HG03558 (cell line): ENCODE measurements around the gene RPTOR.

Experiments
- ATAC-seq: cut with Tn5 transposase; IDR thresholded peaks from one replicate; pipeline ENCODE4 v1.9.1; 2021; ENCODE audit warnings: moderate number of reproducible peaks; ENCODE audit not compliant: unreplicated experiment; ENCODE audit errors: extremely low read depth

Gene RPTOR

GRCh38 chr17:80971704-80972304 lies 427.2 kb downstream of the RPTOR start:
- no peak for ATAC-seq

GRCh38 chr17:80976701-80977100 lies 432.1 kb downstream of the RPTOR start:
- ATAC-seq, result no peak

- no peak for ATAC-seq
Measured at GRCh38 chr17:80977172-80977571, 432.5 kb downstream of the RPTOR start.

GRCh38 chr17:80978499-80979497 lies 434.2 kb downstream of the RPTOR start:
- no peak for ATAC-seq

- no peak for ATAC-seq
Measured at GRCh38 chr17:80979547-80980378, 435.1 kb downstream of the RPTOR start.

- no peak for ATAC-seq
Measured at GRCh38 chr17:80980397-80981061, 435.9 kb downstream of the RPTOR start.

- ATAC-seq, result no peak
Measured at GRCh38 chr17:80981062-80981902, 436.6 kb downstream of the RPTOR start.

- no peak for ATAC-seq
Measured at GRCh38 chr17:80981929-80982425, 437.3 kb downstream of the RPTOR start.

- no peak for ATAC-seq
Measured at GRCh38 chr17:80982426-80982974, 437.9 kb downstream of the RPTOR start.

GRCh38 chr17:80983545-80983944 lies 438.9 kb downstream of the RPTOR start:
- no peak for ATAC-seq

GRCh38 chr17:80984749-80985148 lies 440.1 kb downstream of the RPTOR start:
- no peak for ATAC-seq

- ATAC-seq, result no peak
Measured at GRCh38 chr17:80986046-80986445, 441.4 kb downstream of the RPTOR start.

- ATAC-seq, result no peak
Measured at GRCh38 chr17:80986816-80987475, 442.3 kb downstream of the RPTOR start.

- ATAC-seq, result no peak
Measured at GRCh38 chr17:80987941-80988461, 443.4 kb downstream of the RPTOR start.

- ATAC-seq, result no peak
Measured at GRCh38 chr17:80989586-80989913, 444.9 kb downstream of the RPTOR start.

- ATAC-seq, result no peak
Measured at GRCh38 chr17:80990921-80991644, 446.4 kb downstream of the RPTOR start.

GRCh38 chr17:80991645-80992076 lies 447.0 kb downstream of the RPTOR start, which contains the start of gene CHMP6:
Gene CHMP6, plus strand, starts transcription at chr17:80991841. Its CDS starts 78 bp downstream, at chr17:80991919.
- ATAC-seq, result no peak
